Kidney (tissue), 14 donors: Measurements from ENCODE around the gene CACNA1H. TPM values are rescaled to one million over a fixed set of nuclear protein-coding genes. Genes with fewer than 3 reads are reported as not detected.

Experiments
- DNase-seq, 5 donors: peaks; one replicate each; pipeline ENCODE4 v3.0.0-alpha.2; 2013 to 2020
- FAIRE-seq: peaks from 2 replicates; lab custom pipeline; 2012; peaks lifted over from hg19 to GRCh38; lab: Jason Lieb, UNC
- H3K27ac ChIP-seq, 2 donors: one replicate each; pipeline ENCODE4 v1.7.0; 2013; ENCODE audit warnings: low read depth in 2 of 2, low read length in 2 of 2, inconsistent platforms in 1 of 2
- H3K27me3 ChIP-seq: one replicate; pipeline ENCODE4 v1.7.1; 2013; ENCODE audit warnings: low read length, inconsistent platforms; ENCODE audit not compliant: control insufficient read depth, insufficient read depth
- H3K36me3 ChIP-seq, 3 donors: one replicate each; pipeline versions ENCODE4 v1.7.0 to v1.7.1; 2013; ENCODE audit warnings: low read length in 3 of 3, control low read depth in 1 of 3, inconsistent platforms in 1 of 3; ENCODE audit not compliant: insufficient read depth in 3 of 3, control insufficient read depth in 2 of 3
- H3K4me1 ChIP-seq, 3 donors: one replicate each; pipeline versions ENCODE4 v1.7.0 to v1.7.1; 2013; ENCODE audit warnings: low read length in 3 of 3, inconsistent platforms in 1 of 3, low read depth in 1 of 3; ENCODE audit not compliant: control insufficient read depth in 2 of 3, insufficient read depth in 2 of 3
- H3K4me3 ChIP-seq, 3 donors: one replicate each; pipeline versions ENCODE4 v1.7.0 to v1.8.1; 2013; ENCODE audit warnings: low read length in 3 of 3, control low read depth in 1 of 3, inconsistent platforms in 1 of 3
- H3K9ac ChIP-seq, 3 donors: one replicate each; pipeline versions ENCODE4 v1.7.0 to v1.7.1; 2013; ENCODE audit warnings: low read length in 3 of 3, control low read depth in 1 of 3, inconsistent platforms in 1 of 3
- H3K9me3 ChIP-seq, 3 donors: one replicate each; pipeline versions ENCODE4 v1.7.0 to v1.7.1; 2013; ENCODE audit warnings: low read length in 3 of 3, control low read depth in 1 of 3, inconsistent platforms in 1 of 3; ENCODE audit not compliant: control insufficient read depth in 2 of 3, insufficient read depth in 1 of 3
- CTCF ChIP-seq: IDR thresholded peaks from 3 replicates; pipeline ENCODE4 v1.5.1; 2012; ENCODE audit warnings: mild to moderate bottlenecking, moderate library complexity, borderline replicate concordance; ENCODE audit not compliant: insufficient read depth; ENCODE audit errors: extremely low read depth
- intact Hi-C: fragments of 100-400 bp; cut with DNase I; formaldehyde crosslinking; loops from one replicate; pipeline ENCODE4 v1.11.1; 2022
- polyA plus RNA-seq: library from polyadenylated mRNA; stranded (reverse); fragments of 350-450 nt; fragmentation: Illumina TruSeq; extraction: RNeasy Lipid Tissue Mini Kit (QIAGEN cat#74804); gene quantifications from one replicate; pipeline ENCODE4 v1.2.3, GENCODE V29; 2014; ENCODE audit warnings: low read depth, low replicate concordance; ENCODE audit not compliant: insufficient read depth
- total RNA-seq: library from RNA; stranded (reverse); fragmentation: NEBNext Ultra II Directional; extraction: Animal tissue kit (Norgen Biotek cat#: 25700); gene quantifications from one replicate; pipeline ENCODE4 v1.2.1, GENCODE V29; 2021
- donor health status: control.
- donor health status: control.
- donor health status: control.
- donor health status: control.
- donor health status: control.
- donor health status: DM: yes; HTN: yes; CAD: no.
- donor health status: Normal renal cell carcinoma (clear cell type).

Gene CACNA1H
- total and polyA plus RNA-seq, 2 donors from 2014 or later, result 6.4 to 20.6 TPM

GRCh38 chr16:1220098-1220728 is 67.3 kb downstream of the CACNA1H start:
- no peaks in the 10 kb centered on the region for H3K27me3 ChIP-seq
- peaks cover 0 to 3% (median 0%) of the 10 kb centered on the region in 3 donors for H3K36me3 ChIP-seq
- FAIRE-seq, result no peak
- H3K9me3 ChIP-seq, result no peaks in the 10 kb centered on the region
- no peak overlapping the region for H3K27ac ChIP-seq
- no peak overlapping the region for H3K9ac ChIP-seq
- no peak overlapping the region for H3K4me3 ChIP-seq
- H3K4me1 ChIP-seq, result no peaks in the 10 kb centered on the region
- no peak for DNase-seq
- intact Hi-C loops, result no loop called here
- no peak for TF ChIP-seq CTCF

GRCh38 chr16:1220841-1221627 is 68.1 kb downstream of the CACNA1H start:
- H3K27me3 ChIP-seq, result no peaks in the 10 kb centered on the region
- DNase-seq, result no peak
- H3K27ac ChIP-seq, result no peak overlapping the region
- no peak overlapping the region for H3K4me3 ChIP-seq
- peaks cover 0 to 3% (median 0%) of the 10 kb centered on the region in 3 donors for H3K36me3 ChIP-seq
- no peaks in the 10 kb centered on the region for H3K4me1 ChIP-seq
- H3K9me3 ChIP-seq, result no peaks in the 10 kb centered on the region
- no peak for TF ChIP-seq CTCF
- intact Hi-C loops, result no loop called here
- H3K9ac ChIP-seq, result no peak overlapping the region
- no peak for FAIRE-seq

- Histone ChIP-seq H3K27ac (no peak overlapping the region), H3K27me3 (no peaks in the 10 kb centered on the region), H3K4me1 (no peaks in the 10 kb centered on the region), H3K36me3 (peaks cover 0 to 3% (median 0%) of the 10 kb centered on the region in 3 donors), H3K9me3 (no peaks in the 10 kb centered on the region), H3K9ac (no peak overlapping the region), H3K4me3 (no peak overlapping the region)
- FAIRE-seq, result no peak
- no peak for TF ChIP-seq CTCF
- intact Hi-C loops, result no loop called here
- DNase-seq, result no peak
Measured at GRCh38 chr16:1221628-1222552, 69.0 kb downstream of the CACNA1H start.
